GM12875 (cell line): ENCODE results near the gene SERPINE3.

ENCODE experiments used
- H3K4me3 ChIP-seq: one replicate; pipeline ENCODE4 v1.5.1; 2011; ENCODE audit warnings: low read depth, low read length, control low read depth
- CTCF ChIP-seq: IDR thresholded peaks from 2 replicates; pipeline ENCODE4 v1.5.1; 2011; ENCODE audit warnings: low read depth, mild to moderate bottlenecking, control low read depth, inconsistent platforms, low read length, moderate library complexity, borderline replicate concordance; ENCODE audit not compliant: insufficient read depth

SERPINE3 gene

GRCh38 chr13:51370811-51371210 is 31.3 kb downstream of the SERPINE3 start:
- TF ChIP-seq CTCF, result no peak
- no peak overlapping the region for H3K4me3 ChIP-seq

- no peak overlapping the region for H3K4me3 ChIP-seq
- no peak for TF ChIP-seq CTCF
Measured at GRCh38 chr13:51371768-51372399, 32.4 kb downstream of the SERPINE3 start.

GRCh38 chr13:51373451-51373850 is 34.0 kb downstream of the SERPINE3 start:
- no peak overlapping the region for H3K4me3 ChIP-seq
- TF ChIP-seq CTCF, result no peak

DNA sequence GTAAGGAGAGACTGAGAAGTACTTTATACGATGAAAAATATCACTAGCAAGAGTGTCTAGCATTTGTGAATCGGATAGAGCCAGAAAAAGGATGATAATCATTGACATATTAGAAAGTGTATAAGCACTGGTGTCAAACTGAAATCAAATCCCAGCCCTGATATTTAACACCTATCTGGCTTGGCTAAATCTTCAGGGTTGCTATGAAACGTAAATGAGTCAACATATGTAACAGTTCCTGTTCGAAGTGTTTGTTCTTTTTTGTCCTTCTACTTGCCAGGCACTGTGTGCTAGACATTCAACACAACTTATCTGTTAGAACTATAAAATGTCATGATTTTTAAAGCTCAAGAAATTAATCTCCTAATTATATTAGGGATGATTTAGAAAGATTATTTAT is 40.8 kb downstream of the SERPINE3 start:
- no peak overlapping the region for H3K4me3 ChIP-seq
- no peak for TF ChIP-seq CTCF

DNA sequence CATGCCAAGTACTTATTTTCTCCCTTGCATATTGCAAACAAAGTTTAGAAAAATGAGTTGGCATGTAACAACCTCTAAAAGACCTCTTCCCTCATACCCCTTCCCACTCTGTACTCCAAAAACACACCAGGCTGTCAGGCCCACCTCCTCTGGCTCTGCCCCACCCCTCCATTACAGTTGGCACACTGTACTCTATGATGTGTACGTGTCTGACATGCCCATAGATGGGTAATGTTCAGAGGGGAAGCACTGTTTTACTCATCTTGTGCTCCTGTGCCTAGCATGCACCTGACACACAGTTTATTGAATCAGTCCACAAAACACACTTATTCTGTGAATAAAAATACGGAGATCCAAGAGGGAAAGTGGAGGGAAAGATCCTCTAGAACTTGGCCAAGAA is 45.6 kb downstream of the SERPINE3 start:
- no peak overlapping the region for H3K4me3 ChIP-seq
- no peak for TF ChIP-seq CTCF

GRCh38 chr13:51394724-51395123 is 55.2 kb downstream of the SERPINE3 start:
- no peak overlapping the region for H3K4me3 ChIP-seq
- TF ChIP-seq CTCF, result no peak

- no peak overlapping the region for H3K4me3 ChIP-seq
- TF ChIP-seq CTCF, result no peak
Measured at GRCh38 chr13:51396352-51396751, 56.9 kb downstream of the SERPINE3 start.
